WTC11 (cell line): ENCODE results near the gene STXBP1. TPM values are rescaled to one million over a fixed set of nuclear protein-coding genes. Genes with fewer than 3 reads are reported as not detected.

Experiments
- ATAC-seq: fragments of 200-7000 bp; cut with Tn5 transposase; 2 replicates; pipeline ENCODE4 v1.10.0; 2021; ENCODE audit warnings: mild to moderate bottlenecking, moderate library complexity
- CTCF ChIA-PET: fragments of 300-600 bp; sonication (Branson Sonifier 250); formaldehyde crosslinking; loops from one replicate; lab custom pipeline; 2021; ENCODE audit warnings: antibody characterized with exemption; lab: Charles Lee
- POLR2A ChIA-PET: fragments of 350-600 bp; sonication (Branson Sonifier 250); formaldehyde crosslinking; loops from one replicate; lab custom pipeline; 2021; ENCODE audit warnings: antibody characterized with exemption; lab: Charles Lee
- DNase-seq: peaks from one replicate; pipeline ENCODE4 v3.0.0; 2021; ENCODE audit warnings: low spot score
- H3K27ac Mint-ChIP-seq: 2 replicates; pipeline ENCODE4 v1.8.0; 2021; ENCODE audit warnings: mixed read lengths
- H3K27me3 Mint-ChIP-seq: 2 replicates; pipeline ENCODE4 v1.8.0; 2021; ENCODE audit warnings: low read depth, mild to moderate bottlenecking, moderate library complexity, mixed read lengths
- H3K36me3 Mint-ChIP-seq: 2 replicates; pipeline ENCODE4 v1.8.0; 2021; ENCODE audit warnings: mixed read lengths
- H3K4me1 Mint-ChIP-seq: 2 replicates; pipeline ENCODE4 v1.8.0; 2022; ENCODE audit warnings: mixed read lengths
- H3K4me3 Mint-ChIP-seq: 2 replicates; pipeline ENCODE4 v1.8.0; 2021; ENCODE audit warnings: mild to moderate bottlenecking, moderate library complexity, mixed read lengths
- H3K9me3 Mint-ChIP-seq: 2 replicates; pipeline ENCODE4 v1.8.0; 2021; ENCODE audit warnings: mixed read lengths
- ARID4B ChIP-seq: sonication (generic); formaldehyde crosslinking; IDR thresholded peaks from 2 replicates; pipeline ENCODE4 v1.8.0; 2023; ENCODE audit warnings: missing genetic modification reagents, mild to moderate bottlenecking, borderline replicate concordance
- ETV6 ChIP-seq: sonication (generic); formaldehyde crosslinking; IDR thresholded peaks from 2 replicates; pipeline ENCODE4 v1.8.1; 2022; ENCODE audit warnings: mild to moderate bottlenecking, missing genetic modification reagents
- FOXP1 ChIP-seq: sonication (generic); formaldehyde crosslinking; IDR thresholded peaks from 2 replicates; pipeline ENCODE4 v1.8.0; 2022; ENCODE audit warnings: missing genetic modification reagents, mild to moderate bottlenecking, moderate library complexity, borderline replicate concordance
- PRDM15 ChIP-seq: sonication (generic); formaldehyde crosslinking; IDR thresholded peaks from 2 replicates; pipeline ENCODE4 v1.8.0; 2022; ENCODE audit warnings: missing genetic modification reagents
- SP1 ChIP-seq: sonication (generic); formaldehyde crosslinking; conservative IDR thresholded peaks from 2 replicates; pipeline ENCODE4 v1.8.1; 2022; ENCODE audit warnings: missing genetic modification reagents
- ZMAT4 ChIP-seq: fragments of 250-450 bp; sonication (Bioruptor Pico); IDR thresholded peaks from 2 replicates; pipeline ENCODE4 v1.9.0; 2021; ENCODE audit warnings: mild to moderate bottlenecking
- ZNF138 ChIP-seq: sonication (generic); formaldehyde crosslinking; conservative IDR thresholded peaks from 2 replicates; pipeline ENCODE4 v1.8.1; 2022; ENCODE audit warnings: mild to moderate bottlenecking, moderate library complexity, missing genetic modification reagents
- ZNF317 ChIP-seq: sonication (generic); formaldehyde crosslinking; IDR thresholded peaks from 2 replicates; pipeline ENCODE4 v1.8.1; 2023; ENCODE audit warnings: low read depth, mild to moderate bottlenecking, moderate library complexity, missing genetic modification reagents, borderline replicate concordance
- total RNA-seq: library from RNA; stranded (reverse); gene quantifications from 3 replicates; pipeline ENCODE4 v1.2.3, GENCODE V29; 2021
- TF ChIP-seq, protein P1 (sequence below): sonication (generic); formaldehyde crosslinking; IDR thresholded peaks from 2 replicates; pipeline ENCODE4 v1.8.1; 2022; ENCODE audit warnings: missing genetic modification reagents, borderline replicate concordance

Gene STXBP1
- total RNA-seq, 1 experiment from 2014 or later, result 37.1 TPM

DNA sequence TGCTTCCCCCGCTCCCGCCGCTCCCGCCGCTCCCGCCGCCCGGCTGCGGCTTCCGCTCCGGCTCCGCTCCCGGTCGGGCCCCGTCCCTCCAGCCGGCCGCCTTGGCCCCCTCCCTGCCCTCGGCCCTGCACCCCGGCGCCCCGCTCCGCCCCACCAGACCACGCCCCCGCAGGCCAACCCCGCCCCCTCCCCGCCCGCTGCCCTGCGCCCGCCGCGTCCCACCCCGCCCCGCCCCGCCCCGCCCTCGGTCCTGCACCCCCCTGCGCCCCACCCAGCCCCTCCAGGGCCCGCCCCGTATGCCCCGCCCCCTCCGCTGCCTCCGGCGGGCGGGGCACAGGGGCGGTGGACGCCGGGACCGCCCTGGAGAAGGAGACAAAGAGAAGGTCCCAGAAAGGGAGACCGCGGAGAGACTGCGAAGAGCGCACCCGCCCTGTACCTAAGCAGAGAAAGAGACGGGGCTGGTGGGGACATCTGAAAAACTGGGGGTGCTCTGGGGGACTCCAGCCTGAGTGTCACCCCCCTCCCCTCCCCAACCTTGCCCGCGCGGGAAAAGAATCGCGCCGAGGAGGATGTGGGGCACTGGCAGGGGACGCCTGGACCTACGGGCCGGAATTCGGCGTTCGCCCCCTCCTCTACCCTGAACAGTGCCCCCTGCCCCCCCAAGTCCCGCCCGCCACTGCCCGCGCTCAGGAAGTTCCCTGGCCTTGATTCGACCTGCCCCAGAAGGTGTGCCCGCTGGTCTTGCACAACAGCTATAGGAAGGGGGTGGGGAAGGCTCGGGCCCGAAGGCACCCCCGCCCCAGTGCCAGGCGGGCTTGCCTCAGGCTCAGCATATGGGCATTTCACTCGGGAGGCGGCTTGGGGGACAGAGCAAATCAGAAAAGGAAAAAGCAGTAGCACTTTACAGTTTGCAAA lies 42.8 kb upstream of the STXBP1 start:
- CTCF ChIA-PET, result interaction anchor here (0.9 to 3.1 kb wide), 15 partner anchors 9 to 172 kb away, joined by 3 to 16 read pairs (median 7); partner anchors contain the start of genes SLC2A8, STXBP1 and TOR2A
- Mint-ChIP-seq H3K27me3 (peaks cover 10% of the 10 kb centered on the region), H3K36me3 (no peaks in the 10 kb centered on the region), H3K4me1 (peaks cover 26% of the 10 kb centered on the region), H3K9me3 (no peaks in the 10 kb centered on the region), H3K4me3 (peak overlapping the region; percentile 71), H3K27ac (no peak overlapping the region)
- TF ChIP-seq ZNF138 (CRISPR knock-in tag) (no peak), SP1 (CRISPR knock-in tag) (peak; percentile 56), ETV6 (CRISPR knock-in tag) (0 out of 2 replicates have a peak, but pooled peaks have one; percentile 24), ARID4B (peak; percentile 42; the same call in 1 of the 2 replicates), FOXP1 (CRISPR knock-in tag) (peak; percentile 56; the same call in 1 of the 2 replicates), ZMAT4 (CRISPR knock-in tag) (no peak)
- TF ChIP-seq, protein P1, sequence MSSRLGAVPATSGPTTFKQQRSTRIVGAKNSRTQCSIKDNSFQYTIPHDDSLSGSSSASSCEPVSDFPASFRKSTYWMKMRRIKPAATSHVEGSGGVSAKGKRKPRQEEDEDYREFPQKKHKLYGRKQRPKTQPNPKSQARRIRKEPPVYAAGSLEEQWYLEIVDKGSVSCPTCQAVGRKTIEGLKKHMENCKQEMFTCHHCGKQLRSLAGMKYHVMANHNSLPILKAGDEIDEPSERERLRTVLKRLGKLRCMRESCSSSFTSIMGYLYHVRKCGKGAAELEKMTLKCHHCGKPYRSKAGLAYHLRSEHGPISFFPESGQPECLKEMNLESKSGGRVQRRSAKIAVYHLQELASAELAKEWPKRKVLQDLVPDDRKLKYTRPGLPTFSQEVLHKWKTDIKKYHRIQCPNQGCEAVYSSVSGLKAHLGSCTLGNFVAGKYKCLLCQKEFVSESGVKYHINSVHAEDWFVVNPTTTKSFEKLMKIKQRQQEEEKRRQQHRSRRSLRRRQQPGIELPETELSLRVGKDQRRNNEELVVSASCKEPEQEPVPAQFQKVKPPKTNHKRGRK (CRISPR knock-in tag), result no peak
- ATAC-seq, result peak; percentile 79
- POLR2A ChIA-PET, result interaction anchor here (0.6 to 1.7 kb wide), 4 partner anchors 15 to 236 kb away, joined by 3 to 7 read pairs (median 4); no protein-coding TSS in a partner anchor
- peak; percentile 77 for DNase-seq

DNA sequence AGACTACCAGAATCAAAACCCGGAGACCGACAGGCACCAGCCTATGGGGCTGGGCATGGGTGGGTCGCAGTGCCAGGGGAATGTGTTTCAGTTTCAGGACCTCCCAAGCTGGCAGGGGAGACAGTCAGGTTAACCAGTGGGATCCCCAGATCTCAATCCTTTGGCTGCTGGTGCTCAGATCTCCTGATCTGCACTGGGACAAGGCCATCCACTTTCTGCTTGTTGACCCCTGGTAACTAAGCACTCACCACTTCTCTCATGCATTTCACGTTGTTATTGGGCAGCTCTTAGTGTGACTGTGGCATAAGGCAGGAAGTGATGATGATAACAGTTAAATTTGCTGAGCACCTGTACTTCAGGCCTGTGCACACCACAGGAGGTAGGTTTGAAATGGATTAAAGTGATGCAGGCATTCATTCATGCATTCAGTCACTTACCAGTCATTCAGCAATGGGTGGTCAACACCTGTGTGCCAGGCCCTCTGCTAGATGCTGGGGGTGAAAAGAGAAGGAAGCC lies 42.1 kb upstream of the STXBP1 start:
- ChIA-PET CTCF (interaction anchor here (0.9 to 3.1 kb wide), 5 partner anchors 9 to 165 kb away, joined by 4 to 16 read pairs (median 7); partner anchors contain the start of gene TOR2A), POLR2A (interaction anchor here (0.6 kb wide), 3 partner anchors 14 to 236 kb away, joined by 3 to 7 read pairs (median 3); no protein-coding TSS in a partner anchor)
- Mint-ChIP-seq H3K9me3 (no peaks in the 10 kb centered on the region), H3K36me3 (no peaks in the 10 kb centered on the region), H3K27me3 (peaks cover 10% of the 10 kb centered on the region), H3K4me1 (peaks cover 30% of the 10 kb centered on the region), H3K27ac (no peak overlapping the region), H3K4me3 (peak overlapping the region; percentile 71)
- ATAC-seq (no peak), DNase-seq (no peak)
- no peak for TF ChIP-seq ZNF317 (CRISPR knock-in tag)
- 0 out of 2 replicates have a peak, but pooled peaks have one; percentile 23 for TF ChIP-seq PRDM15 (CRISPR knock-in tag)
